Spleen (tissue), 7 donors: Measurements from ENCODE around the gene EID3.

Experiments
- CTCF ChIP-seq, 11 experiments: fragments of 200-600 bp in 7 of 11; fragments of 450-650 bp in 4 of 11; sonication (generic) in 4 of 11; IDR thresholded peaks in 8 of 11; conservative IDR thresholded peaks in 3 of 11; 1 replicate in 7 of 11; 2 replicates in 4 of 11; pipeline versions ENCODE4 v1.4.0 to v1.8.0; 2016 to 2021; ENCODE audit warnings: antibody characterized with exemption in 11 of 11, inconsistent platforms in 4 of 11, mild to moderate bottlenecking in 1 of 11
- POLR2AphosphoS5 ChIP-seq, 3 donors: sonication (generic); formaldehyde crosslinking; IDR thresholded peaks; one replicate each; pipeline ENCODE4 v1.5.1; 2017; ENCODE audit warnings: antibody characterized with exemption in 3 of 3
- donor health status: DM: no; HTN: no; CAD: no; lungs with moderate emphysema.
- donor health status: DM: no; HTN: no; CAD: no.
- donor health status: DM: no; HTN: no; CAD: no.

- TF ChIP-seq POLR2AphosphoS5 (IDR thresholded peaks at IDR 0.05) (no peak), CTCF (IDR thresholded peaks at IDR 0.05 in 8 of 11, conservative IDR thresholded peaks at IDR 0.05 in 3 of 11) (no peak)
These were observed 8.4 kb upstream of the EID3 start for GRCh38 chr12:104294927-104295668.
